Parathyroid adenoma (tissue), 2 donors: ENCODE results near the gene LYRM1.

Source experiments
- H2AFZ ChIP-seq: fragments of 300-600 bp; sonication (generic); one replicate; pipeline ENCODE4 v1.7.0; 2017; ENCODE audit warnings: antibody characterized with exemption, mild to moderate bottlenecking
- H3K27ac ChIP-seq: fragments of 300-600 bp; sonication (generic); one replicate; pipeline ENCODE4 v1.7.0; 2017
- H3K27me3 ChIP-seq: fragments of 300-600 bp; sonication (generic); one replicate; pipeline ENCODE4 v1.7.0; 2017; ENCODE audit warnings: low read length; ENCODE audit not compliant: control insufficient read depth, insufficient read depth
- H3K36me3 ChIP-seq: fragments of 300-600 bp; sonication (generic); one replicate; pipeline ENCODE4 v1.7.0; 2017; ENCODE audit warnings: low read length; ENCODE audit not compliant: control insufficient read depth, insufficient read depth
- H3K4me1 ChIP-seq: fragments of 300-600 bp; sonication (generic); one replicate; pipeline ENCODE4 v1.7.0; 2017; ENCODE audit warnings: control low read depth
- H3K4me2 ChIP-seq: fragments of 300-600 bp; sonication (generic); one replicate; pipeline ENCODE4 v1.7.0; 2017; ENCODE audit warnings: low read length
- H3K4me3 ChIP-seq: fragments of 300-600 bp; sonication (generic); one replicate; pipeline ENCODE4 v1.7.0; 2017; ENCODE audit warnings: low read depth, low read length
- H3K79me2 ChIP-seq: fragments of 300-600 bp; sonication (generic); one replicate; pipeline ENCODE4 v1.7.0; 2017; ENCODE audit warnings: control low read depth
- H3K9ac ChIP-seq: fragments of 300-600 bp; sonication (generic); one replicate; pipeline ENCODE4 v1.7.0; 2017; ENCODE audit warnings: mild to moderate bottlenecking
- H3K9me3 ChIP-seq: fragments of 300-600 bp; sonication (generic); one replicate; pipeline ENCODE4 v1.7.0; 2017; ENCODE audit warnings: low read length; ENCODE audit not compliant: control insufficient read depth
- TF ChIP-seq, protein P1 (sequence below): fragments of 300-600 bp; sonication (generic); IDR thresholded peaks from one replicate; pipeline ENCODE4 v1.7.0; 2017; ENCODE audit warnings: antibody characterized with exemption, mild to moderate bottlenecking
- donor health status: primary hyperparathyroidism.

LYRM1 gene

GRCh38 chr16:20956319-20956718 is 55.7 kb downstream of the LYRM1 start:
- Histone ChIP-seq H3K27me3 (no peaks in the 10 kb centered on the region), H3K4me3 (no peak overlapping the region), H3K9me3 (no peaks in the 10 kb centered on the region), H3K79me2 (no peaks in the 10 kb centered on the region), H2AFZ (no peak overlapping the region), H3K36me3 (no peaks in the 10 kb centered on the region), H3K27ac (no peak overlapping the region), H3K9ac (no peak overlapping the region), H3K4me1 (peaks cover 4% of the 10 kb centered on the region), H3K4me2 (no peak overlapping the region)
- TF ChIP-seq, protein P1, sequence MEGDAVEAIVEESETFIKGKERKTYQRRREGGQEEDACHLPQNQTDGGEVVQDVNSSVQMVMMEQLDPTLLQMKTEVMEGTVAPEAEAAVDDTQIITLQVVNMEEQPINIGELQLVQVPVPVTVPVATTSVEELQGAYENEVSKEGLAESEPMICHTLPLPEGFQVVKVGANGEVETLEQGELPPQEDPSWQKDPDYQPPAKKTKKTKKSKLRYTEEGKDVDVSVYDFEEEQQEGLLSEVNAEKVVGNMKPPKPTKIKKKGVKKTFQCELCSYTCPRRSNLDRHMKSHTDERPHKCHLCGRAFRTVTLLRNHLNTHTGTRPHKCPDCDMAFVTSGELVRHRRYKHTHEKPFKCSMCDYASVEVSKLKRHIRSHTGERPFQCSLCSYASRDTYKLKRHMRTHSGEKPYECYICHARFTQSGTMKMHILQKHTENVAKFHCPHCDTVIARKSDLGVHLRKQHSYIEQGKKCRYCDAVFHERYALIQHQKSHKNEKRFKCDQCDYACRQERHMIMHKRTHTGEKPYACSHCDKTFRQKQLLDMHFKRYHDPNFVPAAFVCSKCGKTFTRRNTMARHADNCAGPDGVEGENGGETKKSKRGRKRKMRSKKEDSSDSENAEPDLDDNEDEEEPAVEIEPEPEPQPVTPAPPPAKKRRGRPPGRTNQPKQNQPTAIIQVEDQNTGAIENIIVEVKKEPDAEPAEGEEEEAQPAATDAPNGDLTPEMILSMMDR: no peak

- Histone ChIP-seq H3K9ac (no peak overlapping the region), H3K4me2 (no peak overlapping the region), H3K4me1 (peaks cover 4% of the 10 kb centered on the region), H3K36me3 (no peaks in the 10 kb centered on the region), H3K79me2 (no peaks in the 10 kb centered on the region), H3K4me3 (no peak overlapping the region), H2AFZ (no peak overlapping the region), H3K27ac (no peak overlapping the region), H3K27me3 (no peaks in the 10 kb centered on the region), H3K9me3 (no peaks in the 10 kb centered on the region)
- TF ChIP-seq, protein P1: no peak
Measured at GRCh38 chr16:20957153-20957552, 56.6 kb downstream of the LYRM1 start.

DNA sequence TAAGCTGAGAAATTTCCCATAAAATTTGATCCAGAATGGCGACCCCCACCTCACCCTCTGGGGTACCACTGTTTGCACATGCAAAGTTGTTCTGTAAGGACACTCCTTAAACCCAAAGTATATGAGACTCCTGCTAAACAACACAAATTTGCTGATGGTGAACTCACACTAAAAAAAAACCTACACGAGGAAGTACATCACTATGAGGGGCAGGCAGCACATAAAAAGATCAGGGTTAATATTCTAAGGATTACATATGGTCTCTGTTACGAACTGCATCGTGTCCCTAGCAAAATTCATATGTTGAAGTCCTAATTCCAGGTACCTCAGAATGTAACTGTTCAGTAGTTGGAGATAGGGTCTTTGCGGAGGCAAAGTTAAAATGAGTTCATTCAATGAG is 60.3 kb downstream of the LYRM1 start:
- TF ChIP-seq, protein P1: no peak
- Histone ChIP-seq H3K27me3 (no peaks in the 10 kb centered on the region), H3K79me2 (no peaks in the 10 kb centered on the region), H3K36me3 (no peaks in the 10 kb centered on the region), H2AFZ (no peak overlapping the region), H3K9ac (no peak overlapping the region), H3K9me3 (no peaks in the 10 kb centered on the region), H3K4me3 (no peak overlapping the region), H3K27ac (no peak overlapping the region), H3K4me1 (no peaks in the 10 kb centered on the region), H3K4me2 (no peak overlapping the region)

- Histone ChIP-seq H3K9me3 (no peaks in the 10 kb centered on the region), H3K9ac (no peak overlapping the region), H3K4me2 (no peak overlapping the region), H3K4me1 (no peaks in the 10 kb centered on the region), H3K27me3 (no peaks in the 10 kb centered on the region), H3K27ac (no peak overlapping the region), H2AFZ (no peak overlapping the region), H3K4me3 (no peak overlapping the region), H3K79me2 (no peaks in the 10 kb centered on the region), H3K36me3 (no peaks in the 10 kb centered on the region)
- TF ChIP-seq, protein P1: no peak
Measured at GRCh38 chr16:20968765-20969164, 68.2 kb downstream of the LYRM1 start.

- no peak overlapping the region for H3K27ac ChIP-seq
- no peak overlapping the region for H2AFZ ChIP-seq
- TF ChIP-seq, protein P1: no peak
- H3K79me2 ChIP-seq: no peaks in the 10 kb centered on the region
- no peaks in the 10 kb centered on the region for H3K36me3 ChIP-seq
- no peak overlapping the region for H3K9ac ChIP-seq
- H3K4me3 ChIP-seq: no peak overlapping the region
- H3K4me2 ChIP-seq: no peak overlapping the region
- no peaks in the 10 kb centered on the region for H3K9me3 ChIP-seq
- H3K27me3 ChIP-seq: no peaks in the 10 kb centered on the region
- no peaks in the 10 kb centered on the region for H3K4me1 ChIP-seq
Measured at GRCh38 chr16:20969386-20969785, 68.8 kb downstream of the LYRM1 start.
